Stimulated activated CD8-positive, alpha-beta memory T cell treated with anti-CD3 and anti-CD28 coated beads, Interleukin-2, amount 100 ng/mL, for 1 hour (primary cell): ENCODE results near the gene ZNHIT3.
"Not testable (repeated sequence)": the region's sequence is repeated elsewhere in the genome, so short reads cannot be mapped to it uniquely, and the experiment has no call there.

ENCODE experiments used
- DNase-seq, 2 donors: peaks; one replicate each; pipeline ENCODE4 v3.0.0-alpha.2; 2020; ENCODE audit warnings: low read depth in 2 of 2

ZNHIT3 gene

DNA sequence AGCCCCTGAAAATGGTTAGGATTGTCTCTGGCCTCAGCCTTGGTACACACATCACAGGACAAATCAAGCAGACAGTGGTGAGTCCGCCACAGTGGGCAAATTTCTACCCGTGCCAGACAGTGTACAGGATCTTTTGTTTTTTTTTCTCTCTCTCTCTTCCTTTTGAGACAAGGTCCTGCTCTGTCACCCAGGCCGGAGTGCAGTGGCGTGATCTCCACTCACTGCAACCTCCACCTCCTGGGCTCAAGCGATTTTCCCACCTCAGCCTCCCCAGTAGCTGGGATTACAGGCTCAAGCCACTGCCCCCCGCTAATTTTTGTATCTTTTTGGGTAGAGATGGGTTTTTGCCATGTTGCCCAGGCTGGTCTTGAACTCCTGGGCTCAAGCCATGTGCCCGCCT is 2.5 kb upstream of the ZNHIT3 start:
- DNase-seq: not testable (repeated sequence)

DNA sequence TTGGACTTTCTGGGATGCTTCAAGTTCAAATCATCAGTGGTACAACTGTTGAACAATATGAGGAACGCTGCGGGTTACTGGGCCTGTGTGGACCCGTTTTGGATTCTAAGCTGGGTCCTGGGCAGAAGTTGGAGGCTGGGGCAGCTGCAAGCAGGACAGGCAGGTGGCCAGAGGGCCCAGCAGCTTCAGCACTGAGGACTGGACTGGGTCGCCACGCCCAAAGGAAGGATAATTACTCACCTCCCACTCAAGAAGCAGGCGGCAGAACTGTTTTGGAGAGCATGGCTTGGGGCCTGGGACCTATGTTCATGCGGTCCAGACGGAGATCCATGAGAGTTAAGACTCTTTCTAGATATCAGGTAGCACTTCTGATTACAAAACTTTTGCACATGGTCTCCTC is 1.5 kb upstream of the ZNHIT3 start:
- DNase-seq: no peak

DNA sequence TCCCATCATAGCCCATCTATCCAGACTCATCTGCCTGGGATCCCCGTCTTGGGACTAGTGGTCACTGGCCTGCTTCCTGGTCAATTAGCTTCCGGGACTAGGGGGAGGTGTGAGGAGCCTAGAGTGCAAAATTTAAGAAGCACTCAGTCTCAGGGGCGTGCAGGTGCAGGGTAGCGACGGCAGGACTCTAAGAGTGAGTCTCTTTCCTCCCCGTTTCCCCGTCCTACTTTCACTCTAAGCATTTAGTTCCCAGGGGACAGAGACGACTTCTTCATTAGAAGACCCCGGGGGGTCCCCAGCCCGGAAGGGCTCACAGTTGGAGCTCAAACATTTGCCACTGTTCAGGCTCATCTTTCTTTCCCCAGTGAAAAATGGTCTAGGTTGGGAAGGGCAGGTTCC is 677 bp upstream of the ZNHIT3 start:
- no peak for DNase-seq

DNA sequence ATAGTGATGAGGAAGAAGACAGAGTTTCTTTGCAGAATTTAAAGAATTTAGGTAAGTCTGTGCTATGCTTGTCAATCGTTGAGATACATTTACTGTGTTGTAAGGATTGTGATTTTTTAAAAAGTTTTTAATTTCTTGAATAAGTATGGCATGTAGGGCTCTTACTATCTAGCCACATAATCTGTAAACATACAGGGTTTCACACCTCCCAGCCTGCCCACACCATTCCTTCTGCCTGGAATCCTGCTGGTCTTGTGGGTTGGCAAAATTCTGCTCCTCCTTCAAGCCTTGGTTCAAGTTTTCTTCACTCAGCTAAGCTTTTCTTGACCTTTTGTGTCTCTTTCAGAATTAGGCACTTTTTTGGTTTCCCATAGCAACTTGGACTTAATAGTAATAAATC is 7.5 kb downstream of the ZNHIT3 start:
- DNase-seq: no peak

DNA sequence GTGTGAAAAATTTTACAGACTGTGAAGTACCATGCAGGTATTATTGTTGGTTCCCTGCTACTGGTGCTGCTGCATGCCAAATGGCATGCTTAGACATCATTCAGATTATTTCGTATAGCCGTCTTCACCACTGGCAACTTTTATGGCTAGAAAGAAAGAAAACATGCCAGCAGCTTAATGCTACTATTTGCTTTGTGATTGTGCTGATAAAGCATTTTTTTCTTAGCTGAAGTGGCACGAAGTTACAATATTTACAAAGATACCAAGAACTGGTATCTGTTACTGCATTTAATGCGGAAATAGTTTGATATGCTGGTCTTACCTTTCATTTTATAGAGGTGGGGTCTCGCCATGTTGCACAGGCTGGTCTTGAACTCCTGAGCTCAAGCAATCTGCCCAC is 8.2 kb downstream of the ZNHIT3 start:
- DNase-seq: no peak

DNA sequence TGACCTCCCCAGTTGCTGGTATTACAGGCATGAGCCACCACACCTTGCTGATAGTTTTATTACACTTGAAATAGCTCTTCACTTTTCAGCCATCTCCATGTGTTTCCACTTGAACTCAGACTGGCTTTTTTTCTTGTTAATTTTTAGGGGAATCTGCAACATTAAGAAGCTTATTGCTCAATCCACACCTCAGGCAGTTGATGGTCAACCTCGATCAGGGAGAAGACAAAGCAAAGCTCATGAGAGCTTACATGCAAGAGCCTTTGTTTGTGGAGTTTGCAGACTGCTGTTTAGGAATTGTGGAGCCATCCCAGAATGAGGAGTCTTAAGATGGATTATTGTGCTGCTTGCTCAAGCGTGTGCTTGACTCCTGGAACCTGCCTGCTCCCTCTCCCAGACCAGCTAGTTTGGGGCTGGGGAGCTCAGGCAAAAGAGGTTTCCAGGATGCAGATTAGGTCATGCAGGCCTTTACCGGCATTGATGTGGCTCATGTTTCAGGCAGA is 8.6 kb downstream of the ZNHIT3 start:
- no peak for DNase-seq

DNA sequence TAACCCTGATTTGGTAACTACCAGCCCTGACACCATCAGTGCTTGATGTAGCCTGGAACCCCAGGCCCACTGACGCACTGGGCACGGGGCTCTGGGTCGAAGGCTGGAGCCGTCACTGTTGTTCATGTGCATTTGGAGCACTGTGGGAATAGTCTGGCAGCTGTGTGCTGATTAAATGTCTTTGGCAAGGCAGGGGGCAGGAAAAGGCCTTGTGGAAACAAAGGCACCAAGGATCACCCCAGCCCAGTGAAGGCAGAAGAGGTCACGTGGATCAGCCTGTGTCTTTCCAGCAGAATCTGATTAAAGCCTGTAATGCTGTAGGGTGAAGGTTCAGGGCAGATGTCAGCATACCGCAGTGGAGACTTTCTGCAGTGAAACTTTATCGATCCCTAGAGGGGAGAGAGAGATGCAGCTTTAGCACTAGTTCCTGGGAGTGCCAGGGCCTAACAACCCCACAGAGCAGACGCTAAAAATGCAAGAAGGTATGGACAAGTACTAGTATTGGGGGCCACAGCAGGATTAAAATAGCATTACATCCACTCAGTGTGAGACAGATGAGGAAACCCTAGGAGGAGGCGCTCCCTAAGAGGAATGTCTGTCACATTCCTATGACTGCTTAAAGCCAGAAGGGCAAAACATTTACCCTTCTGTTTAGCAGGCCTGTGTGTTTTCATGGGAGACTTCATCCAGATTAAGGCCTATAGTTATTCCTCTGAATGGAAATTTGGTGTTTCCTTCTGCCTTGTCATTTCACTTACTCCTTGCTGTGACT is 9.7 kb downstream of the ZNHIT3 start:
- no peak for DNase-seq

DNA sequence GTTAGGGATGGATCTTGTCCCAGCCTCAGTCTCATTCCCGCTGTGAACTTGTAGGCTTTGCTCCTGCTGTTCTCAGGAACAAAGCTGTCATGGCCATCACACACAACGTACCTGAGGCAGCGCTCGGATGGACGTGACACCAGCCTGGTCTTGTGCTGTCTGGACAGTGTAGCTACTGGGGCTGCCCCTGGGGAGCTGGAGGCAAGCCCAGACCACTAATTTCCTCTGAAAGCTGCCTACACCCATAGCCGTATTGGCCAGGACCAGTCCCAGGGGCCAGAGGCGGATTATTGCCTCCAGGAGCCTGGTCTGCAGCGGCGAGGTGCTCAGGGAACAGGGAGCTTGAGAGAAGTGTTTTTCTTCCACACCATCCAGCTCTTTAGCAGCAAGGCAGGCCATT is 11.7 kb downstream of the ZNHIT3 start:
- no peak for DNase-seq

DNA sequence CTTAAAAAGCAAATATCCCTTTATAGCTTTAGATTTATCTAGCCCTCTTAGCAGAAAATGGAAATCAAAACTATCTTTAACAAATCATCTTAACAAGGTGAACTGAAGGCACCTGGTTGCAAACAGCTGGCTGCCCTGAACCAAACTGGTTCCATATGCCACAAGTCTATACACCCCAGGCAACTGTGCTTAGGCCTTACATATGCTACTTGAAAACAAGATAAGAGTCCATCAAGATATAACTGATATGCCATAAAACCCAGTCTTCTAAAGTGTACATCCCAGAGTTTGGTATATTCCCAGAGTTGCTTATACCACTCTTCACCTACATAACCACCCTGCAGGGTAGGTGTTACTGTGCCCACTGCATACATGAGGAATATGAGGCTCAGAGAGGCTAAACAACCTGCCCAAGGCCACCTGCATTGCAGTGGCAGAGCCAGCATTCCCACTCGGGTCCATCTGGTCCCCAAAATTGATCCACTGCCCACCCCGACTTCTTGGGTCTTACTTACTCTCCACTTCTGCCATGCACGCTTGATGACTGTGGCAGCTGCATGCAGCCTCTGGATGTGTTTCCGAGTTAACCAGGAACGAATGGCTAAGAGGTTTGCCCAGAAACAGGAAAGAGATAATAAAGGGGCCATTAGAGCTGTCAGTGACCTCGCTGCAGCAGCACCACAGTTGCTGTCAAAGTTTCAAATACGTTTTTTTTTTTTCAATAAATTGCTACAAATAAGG is 12.2 kb downstream of the ZNHIT3 start:
- DNase-seq: no peak

DNA sequence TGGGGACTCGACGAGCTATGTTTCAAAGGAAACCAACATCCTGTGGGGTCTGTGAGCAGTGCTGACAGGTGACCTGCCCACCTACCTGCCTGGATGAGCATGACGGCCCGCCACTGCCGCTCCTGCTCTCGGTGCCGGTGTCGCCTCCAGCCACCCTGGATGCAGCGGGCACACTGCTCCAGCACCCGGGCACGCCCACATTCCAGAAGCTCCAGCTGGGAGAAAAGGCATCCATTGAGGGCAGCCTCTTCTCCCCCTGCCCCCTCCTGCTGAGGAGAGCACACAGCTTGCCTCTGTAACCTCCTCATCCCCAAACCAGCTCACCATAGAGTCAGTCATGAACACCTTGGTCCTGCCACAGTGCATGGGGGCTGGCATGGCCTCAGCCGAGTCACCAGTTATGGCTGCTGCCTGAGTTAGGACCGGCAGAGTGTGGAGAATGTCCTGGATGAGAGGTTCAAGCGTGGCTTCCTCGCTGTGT is 14.3 kb downstream of the ZNHIT3 start:
- DNase-seq: no peak

DNA sequence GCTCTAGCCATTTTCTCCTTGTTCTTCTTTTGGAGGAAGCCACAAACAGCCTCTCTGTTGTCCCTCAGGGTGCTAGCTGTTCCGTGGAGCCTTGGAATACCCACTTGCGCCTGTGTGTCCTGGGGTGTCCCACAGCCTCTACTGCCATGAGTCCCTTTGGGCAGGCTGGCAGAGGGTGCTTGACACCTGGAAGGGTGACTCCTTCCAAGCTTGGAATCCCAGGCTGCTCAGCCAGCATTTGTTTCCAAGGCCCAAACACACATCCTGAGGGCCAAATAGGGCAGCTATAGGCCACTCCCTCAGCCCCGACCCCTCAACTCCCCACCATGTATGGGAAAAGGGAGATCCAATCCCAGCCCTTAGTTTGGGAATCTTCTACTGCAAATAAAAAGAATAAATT is 14.9 kb downstream of the ZNHIT3 start:
- no peak for DNase-seq

DNA sequence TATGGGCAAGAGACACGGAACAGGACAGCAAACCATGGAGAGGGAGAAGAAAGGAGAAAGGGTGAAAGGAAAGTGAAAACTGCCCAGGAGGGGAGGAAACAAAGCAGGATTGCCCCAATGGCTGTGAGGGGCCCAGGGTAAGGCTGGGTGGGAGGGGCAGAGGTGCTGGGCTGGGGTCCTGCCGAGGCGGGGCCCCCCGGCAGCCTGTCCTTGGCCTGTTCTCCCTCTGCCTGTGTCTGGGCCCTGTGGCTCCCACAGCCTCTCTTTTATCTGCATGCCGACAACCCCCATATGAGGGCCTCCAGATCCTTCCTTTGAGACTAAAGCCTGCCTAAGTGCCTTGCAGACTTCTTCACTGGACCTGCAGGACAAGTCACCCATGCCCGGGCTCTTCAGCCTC is 15.5 kb downstream of the ZNHIT3 start:
- no peak for DNase-seq

DNA sequence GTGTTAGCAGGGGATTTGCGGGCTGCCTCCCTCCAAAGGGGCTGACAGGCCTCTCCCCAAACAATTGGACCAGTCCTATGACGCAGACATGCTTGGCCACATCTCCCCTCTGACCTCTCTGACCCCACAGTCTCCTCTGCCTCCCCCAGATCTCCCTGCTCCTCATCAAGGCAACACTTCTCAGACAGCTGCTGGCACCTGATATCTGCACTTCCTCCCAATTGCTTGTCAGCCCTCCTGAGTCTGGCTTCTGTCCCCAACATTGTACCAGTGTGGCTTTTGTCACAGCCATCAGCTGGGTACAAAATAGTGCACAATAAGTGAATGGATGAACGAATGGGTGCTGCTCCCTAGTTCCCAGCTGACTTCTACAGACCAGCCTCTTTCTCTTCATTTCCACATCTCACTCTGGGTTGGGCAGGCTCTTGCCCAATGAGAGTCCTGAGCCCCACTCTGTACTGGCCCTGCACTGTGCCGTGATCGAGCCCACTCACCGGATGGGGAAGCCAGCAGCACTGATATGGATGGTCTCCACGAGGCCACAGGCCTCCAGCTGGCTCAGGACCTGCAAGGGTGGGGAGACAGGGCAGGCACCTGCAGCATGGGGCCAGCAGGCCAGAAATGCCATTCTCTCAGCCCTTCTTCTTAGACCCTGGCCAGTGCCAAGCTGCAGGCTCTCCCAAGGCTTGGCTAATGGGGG is 17.1 kb downstream of the ZNHIT3 start:
- no peak for DNase-seq

DNA sequence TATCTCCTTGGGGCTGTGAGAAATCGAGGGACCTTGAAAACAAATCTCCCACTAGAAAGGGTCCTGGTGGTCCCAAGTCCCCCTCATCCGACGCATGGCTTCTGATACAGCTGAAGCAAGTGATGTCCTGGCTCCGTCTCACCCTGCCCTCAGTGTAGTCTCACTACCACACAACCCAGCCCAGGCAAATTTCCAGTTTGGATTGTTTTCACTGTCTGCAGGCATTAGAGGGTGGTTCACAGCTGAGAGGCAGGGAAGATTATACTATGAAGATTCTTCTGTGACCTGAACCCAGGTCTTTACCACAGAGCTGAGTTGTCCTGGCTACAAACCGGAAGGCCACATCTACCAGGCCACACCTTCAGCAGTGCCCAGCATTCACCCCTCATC is 17.7 kb downstream of the ZNHIT3 start:
- no peak for DNase-seq

DNA sequence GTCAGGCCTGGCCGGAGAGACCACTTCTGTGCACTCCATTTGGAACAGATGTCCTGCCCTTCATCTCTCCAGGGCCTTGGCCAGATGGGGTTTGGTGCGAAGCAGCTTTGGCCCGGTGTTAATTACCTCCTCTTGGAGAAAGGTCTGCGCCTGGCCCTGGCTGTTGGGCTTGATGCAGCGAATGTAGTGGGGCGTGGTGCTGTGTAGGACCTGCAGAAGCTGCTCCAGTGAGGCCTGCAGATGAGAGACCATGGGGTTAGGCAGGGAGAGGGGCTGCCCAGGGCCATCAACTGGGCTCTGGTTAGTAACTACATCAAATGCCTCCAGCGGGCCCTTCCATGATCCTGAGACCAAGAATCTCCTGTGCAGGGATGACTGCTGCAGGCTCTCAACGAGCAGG is 18.7 kb downstream of the ZNHIT3 start:
- DNase-seq: no peak

DNA sequence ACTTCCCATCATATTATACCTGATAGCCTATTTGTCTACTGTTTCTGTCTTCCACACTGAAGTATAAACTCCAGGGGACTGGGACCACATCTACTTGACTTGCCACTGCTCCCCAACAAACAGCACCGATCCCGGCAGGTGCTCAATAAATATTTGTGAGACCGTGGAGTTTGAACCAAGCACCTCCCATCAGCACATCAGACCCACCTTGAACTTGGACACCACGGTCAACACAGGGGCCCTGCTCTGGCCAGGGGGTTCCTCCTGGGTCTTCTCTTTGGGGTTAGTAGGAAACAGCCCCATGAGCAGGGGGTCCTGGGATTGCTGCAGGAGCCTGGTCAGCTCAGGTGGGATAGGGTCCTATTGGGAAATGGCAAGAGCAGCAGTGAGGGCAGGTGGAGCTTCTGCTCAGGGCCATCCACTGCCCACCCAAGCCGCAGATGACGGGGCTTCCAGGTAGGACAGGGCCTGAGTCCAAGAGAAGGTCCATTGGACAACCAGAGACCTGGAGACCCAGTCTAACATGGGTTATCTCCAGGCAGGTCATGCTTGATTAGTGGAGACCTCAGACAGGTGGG is 19.9 kb downstream of the ZNHIT3 start:
- DNase-seq: no peak

DNA sequence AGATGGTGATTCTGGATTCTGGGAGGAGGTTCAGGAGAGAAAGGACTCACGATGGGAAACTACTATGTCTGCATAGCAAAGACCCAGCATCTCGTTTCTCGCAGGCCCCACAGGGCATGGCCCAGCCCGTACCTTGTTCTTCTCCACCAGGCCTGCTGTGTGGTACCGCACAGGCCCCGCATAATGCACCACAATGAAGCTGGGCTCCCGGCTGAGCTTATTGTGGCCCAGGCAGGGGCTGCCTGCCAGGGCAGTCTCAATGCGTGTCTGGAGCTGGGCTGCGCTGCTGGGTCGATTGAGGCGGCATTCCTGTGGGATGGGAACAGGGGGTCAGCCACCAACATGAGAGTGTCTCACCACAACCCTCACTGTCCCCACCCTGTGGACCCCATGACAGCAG is 20.4 kb downstream of the ZNHIT3 start:
- DNase-seq: no peak

DNA sequence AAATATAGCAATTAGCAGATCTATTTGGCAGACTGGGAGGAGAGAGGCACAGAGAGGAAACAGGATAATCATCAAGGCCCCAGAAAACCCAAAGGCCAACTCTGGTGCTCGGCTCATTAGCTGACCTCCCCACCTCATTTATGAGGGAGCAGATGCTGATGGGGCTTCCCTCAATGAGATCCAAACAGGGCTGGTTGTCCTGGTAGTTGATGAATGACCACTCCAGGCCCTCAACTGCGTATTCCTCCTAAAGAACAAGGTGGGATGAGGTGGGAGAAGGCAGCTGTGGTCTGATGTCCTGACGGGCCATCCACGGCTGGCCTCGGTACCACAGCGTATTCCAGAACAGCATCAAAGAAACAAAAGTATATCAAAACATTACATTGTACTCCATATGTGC is 20.8 kb downstream of the ZNHIT3 start:
- DNase-seq: no peak

DNA sequence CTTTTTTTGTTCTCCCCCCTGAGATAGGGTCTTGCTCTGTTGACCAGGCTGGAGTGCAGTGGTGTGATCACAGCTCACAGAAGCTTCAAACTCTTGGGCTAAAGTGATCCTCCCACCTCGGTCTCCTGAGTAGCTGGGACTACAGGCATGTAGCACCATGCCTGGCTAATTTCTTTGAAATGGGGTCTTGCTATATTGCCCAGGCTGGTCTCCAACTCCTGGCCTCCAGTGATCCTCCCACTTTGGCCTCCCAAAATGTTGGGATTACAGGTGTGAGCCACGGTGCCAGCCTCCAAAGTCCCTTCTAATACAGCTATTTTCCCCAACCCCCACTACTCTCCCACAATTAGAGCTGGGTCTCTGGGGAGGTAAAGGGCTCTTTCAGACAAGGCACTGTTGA is 22.0 kb downstream of the ZNHIT3 start:
- not testable (repeated sequence) for DNase-seq

DNA sequence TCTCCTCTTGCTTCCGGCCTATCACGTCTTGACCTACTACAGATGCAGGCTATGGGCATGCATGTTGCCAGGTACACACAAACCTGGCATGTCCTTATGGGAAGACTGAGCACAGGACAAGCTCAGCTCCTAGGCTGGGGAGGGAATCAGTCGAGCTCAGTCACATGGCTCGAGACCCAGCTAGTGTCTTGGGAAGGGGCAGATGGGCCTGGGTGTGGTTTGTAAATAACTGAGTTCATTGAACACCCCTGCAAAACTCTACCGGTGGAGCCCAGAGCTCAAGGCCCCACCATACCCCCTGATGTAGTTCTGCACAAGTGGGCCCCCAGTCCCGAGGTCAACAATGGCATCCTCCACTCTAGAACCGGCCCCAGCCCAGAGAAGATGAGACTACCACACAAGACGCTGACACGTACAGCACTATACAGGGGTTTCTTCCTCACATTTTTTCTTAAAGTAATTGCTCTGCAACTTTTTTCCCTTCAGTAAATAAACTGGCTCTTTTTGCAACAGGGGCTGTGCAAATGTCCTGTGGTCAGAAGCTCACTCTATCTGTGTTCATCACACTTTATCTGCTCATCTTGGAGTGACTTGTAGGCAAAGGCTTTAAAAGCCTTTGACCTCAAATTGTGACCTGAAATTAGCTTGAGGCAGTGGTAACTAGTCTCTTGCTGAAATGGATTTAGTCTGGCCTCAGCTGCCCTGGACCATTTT is 22.9 kb downstream of the ZNHIT3 start:
- no peak for DNase-seq

DNA sequence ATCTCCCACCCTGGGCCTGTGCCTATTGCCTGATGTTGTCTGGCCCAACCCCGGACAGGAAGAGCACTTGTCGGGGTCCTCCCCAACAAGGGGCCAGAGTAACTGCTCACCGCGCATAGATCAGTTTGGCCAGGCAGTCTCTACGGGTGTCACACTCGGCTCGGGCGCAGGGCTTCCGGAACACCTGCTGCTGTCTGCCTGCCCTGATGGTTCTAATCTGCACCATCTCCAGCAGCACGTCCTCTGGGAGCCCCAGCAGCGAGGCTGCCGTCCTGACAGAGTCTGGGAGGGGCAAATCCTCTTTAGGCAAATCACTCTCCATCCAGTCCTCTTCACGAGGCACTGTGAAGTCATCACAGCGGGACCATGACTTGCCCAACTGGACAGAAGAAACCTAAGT is 24.2 kb downstream of the ZNHIT3 start:
- no peak for DNase-seq

DNA sequence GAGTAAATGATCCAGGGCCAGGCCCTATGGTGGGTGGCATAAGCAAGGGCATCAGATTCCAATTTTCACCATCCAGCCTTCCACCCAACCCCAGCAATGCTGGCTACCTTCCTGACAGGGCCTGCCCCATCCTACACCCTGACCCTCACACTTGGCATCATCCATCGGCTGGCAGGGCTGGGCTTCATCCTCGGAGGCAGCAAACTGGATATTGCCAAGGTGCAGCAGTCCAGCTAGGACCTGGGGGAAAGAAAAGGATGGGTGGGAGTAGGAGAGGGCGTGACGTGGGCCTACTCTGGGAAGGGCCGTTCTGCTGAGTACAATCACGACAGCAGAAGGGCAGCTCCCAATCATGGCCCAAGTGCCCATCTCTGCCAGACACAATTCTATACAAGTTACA is 24.7 kb downstream of the ZNHIT3 start:
- no peak for DNase-seq
